Islet precursor cell (in vitro differentiated cells): ENCODE data around the gene KCNAB1.

Experiments
- DNase-seq: peaks from one replicate; pipeline ENCODE4 v3.0.0-alpha.2; 2018

Gene KCNAB1

DNA sequence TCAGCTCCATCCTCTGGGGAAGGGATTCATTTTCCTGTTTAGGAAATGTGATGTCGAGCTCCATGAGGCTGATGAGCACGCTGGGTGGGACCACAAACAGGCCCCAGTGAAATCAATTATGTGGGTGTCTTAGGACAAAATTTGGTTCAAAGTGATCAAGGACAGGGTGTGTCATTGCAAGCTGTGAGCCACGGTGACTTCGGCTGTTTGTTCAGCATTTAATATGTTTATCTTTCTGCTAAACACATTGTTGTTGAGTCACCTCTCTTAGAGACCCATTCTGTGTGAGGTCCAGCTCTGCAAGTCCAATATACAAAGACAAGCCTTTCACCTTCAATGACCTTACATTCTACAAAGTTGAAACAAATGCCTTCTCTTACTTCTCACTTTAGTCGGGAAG, 393.2 kb downstream of the KCNAB1 start:
- DNase-seq = no peak

DNA sequence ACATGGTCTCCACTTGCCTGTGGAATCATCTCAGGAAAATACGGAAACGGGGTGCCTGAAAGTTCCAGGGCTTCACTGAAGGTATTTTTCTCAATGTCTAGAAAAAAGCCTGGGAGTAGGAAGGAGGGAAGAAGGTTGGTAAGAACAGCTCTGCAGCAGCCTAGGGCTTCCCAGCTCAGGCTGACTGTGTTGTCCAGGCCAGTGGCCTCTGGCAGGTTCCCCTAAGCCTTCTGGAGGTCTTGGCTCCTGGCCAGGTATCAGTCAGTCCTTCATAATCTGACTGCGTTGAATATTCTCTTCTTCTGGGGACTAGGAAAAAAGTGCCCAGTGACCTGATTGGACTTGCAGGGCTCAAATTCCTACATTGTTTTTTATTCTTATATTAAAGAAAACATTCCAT, 395.9 kb downstream of the KCNAB1 start:
- DNase-seq = no peak

- DNase-seq = no peak
Measured at GRCh38 chr3:156516961-156517360, 396.6 kb downstream of the KCNAB1 start.

- DNase-seq = no peak
Measured at GRCh38 chr3:156518726-156519125, 398.3 kb downstream of the KCNAB1 start.

DNA sequence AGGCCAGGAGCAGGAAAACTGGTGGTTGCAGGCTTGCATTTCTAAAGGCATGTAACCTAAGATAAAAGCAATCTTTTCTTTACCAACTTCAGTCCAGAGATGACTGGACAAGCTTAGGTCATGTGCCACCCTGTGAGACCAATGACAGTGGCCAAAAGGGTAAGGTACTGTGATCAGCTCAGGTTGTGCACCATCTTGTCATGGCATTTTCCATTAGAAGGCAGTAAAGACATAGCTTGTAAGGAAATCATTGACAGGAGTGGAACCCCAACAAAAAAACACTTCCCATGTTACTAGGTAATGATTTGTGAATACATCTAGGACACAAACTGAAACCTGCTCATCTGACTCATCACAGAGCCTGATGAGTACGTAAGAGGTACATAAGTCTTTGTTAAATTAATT, 399.4 kb downstream of the KCNAB1 start:
- DNase-seq = no peak

DNA sequence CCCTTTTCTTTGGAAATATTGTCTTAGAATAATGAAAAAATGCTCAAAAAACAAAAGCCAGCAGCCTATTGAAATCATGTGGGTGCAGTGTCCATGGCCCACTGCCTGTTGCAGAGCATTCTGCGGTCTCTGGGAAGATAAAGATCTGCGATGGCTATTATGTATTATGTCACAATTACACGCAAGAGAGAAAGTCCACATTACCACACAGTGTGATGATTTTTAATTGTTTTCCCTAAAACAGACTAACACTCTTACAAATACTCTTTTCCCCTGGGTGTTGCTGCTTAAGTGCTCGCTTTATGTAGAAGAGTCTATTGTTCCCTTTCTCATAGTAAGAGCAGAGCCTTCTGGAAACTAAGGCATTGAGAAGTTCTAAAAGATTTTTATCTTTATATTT, 402.3 kb downstream of the KCNAB1 start:
- DNase-seq = no peak

DNA sequence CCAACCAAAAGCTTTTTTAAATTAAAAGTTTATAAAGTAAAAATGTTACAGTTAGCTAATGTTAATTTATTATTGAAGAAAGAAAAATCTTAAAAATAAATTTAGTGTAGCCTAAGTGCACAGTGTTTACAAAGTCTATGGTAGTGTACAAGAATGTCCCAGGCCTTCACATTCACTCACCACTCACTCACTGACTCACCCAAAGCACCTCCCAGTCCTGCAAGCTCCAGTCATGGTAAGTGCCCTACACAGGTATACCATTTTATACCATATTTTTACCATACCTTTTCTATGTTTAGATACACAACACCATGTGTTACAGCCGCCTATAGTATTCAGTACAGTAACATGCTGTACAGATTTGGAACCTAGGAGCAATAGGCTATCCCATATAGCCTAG, 405.4 kb downstream of the KCNAB1 start:
- no peak for DNase-seq

DNA sequence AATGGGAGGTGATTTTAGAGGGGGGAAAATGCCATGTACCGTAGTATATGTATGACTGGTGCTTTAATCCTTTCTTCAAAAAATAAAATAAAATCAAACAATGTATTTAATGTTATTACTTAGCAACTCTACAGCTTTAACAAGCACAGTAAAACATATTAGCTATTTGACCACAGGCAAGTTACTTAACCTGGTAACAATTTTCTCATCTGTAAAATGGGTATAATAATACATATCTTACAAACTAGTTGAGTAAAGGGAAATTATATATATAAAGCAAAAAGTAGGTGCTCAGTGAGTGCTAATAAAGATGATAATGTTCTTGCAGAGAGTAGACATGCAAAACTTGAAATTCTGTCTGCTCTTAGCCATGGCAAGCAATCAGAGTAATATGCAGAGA, 406.7 kb downstream of the KCNAB1 start:
- no peak for DNase-seq

GRCh38 chr3:156530980-156531379, 410.6 kb downstream of the KCNAB1 start:
- no peak for DNase-seq

- DNase-seq = no peak
Measured at GRCh38 chr3:156532730-156533129, 412.4 kb downstream of the KCNAB1 start.

GRCh38 chr3:156533205-156533604, 412.8 kb downstream of the KCNAB1 start:
- DNase-seq = peak; percentile 69

DNA sequence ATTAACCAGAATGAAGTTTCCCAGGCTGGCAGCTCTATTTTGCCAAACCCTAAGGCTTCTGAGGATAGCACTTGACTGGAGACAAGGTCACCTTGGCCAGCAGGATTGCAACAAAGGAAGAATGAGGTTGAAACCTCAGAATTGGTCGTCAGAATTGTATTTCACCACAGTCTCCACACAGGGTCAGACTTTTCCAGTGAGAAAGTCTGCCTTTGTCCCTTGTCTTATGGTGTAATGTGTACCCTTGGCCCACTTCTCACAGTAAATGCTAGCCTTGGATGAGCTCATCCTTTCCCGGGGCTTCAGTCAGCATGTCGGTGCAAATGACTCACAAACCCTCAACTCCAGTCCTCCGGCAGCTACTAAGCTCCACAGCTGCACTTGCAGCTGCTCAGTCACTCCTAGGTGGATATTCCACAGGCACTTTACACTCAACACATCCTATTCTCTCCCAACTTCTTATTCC, 414.8 kb downstream of the KCNAB1 start:
- peak; percentile 97 for DNase-seq

- DNase-seq = no peak
Measured at GRCh38 chr3:156535798-156536197, 415.4 kb downstream of the KCNAB1 start.

DNA sequence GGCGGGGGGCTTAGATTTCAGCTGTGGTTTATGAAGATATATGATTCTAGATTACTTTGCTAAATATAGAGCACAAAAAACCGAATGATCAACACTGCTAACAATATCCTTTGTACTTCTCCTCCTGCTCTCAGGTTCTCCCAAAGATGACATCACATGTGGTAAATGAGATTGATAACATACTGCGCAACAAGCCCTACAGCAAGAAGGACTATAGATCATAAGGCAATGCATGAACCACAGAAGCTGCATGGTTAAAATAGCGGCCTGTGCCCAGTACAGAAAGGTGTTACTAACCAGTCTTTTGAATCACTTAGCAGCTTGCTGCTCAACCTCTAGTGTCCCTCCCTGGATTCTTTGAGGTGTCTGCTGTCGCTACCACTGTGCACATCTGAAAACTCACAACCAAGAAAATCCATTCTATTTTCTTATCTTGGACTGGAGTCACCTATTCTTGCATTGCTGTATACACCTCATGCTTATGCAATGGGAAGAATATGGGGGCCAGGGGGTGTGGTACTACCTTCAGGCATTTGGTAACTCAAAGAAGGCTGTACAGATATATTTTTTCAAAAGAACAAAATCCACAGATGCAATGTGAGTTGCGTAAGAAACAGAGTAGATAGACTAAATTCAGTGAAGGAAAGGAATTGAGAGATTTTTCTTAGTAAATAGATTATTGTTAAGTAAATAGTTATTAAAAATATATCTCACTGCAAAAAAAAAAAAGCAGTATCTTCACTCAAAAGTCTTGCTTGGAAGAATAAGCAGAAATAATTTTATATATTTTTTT, 416.3 kb downstream of the KCNAB1 start:
- DNase-seq = no peak

DNA sequence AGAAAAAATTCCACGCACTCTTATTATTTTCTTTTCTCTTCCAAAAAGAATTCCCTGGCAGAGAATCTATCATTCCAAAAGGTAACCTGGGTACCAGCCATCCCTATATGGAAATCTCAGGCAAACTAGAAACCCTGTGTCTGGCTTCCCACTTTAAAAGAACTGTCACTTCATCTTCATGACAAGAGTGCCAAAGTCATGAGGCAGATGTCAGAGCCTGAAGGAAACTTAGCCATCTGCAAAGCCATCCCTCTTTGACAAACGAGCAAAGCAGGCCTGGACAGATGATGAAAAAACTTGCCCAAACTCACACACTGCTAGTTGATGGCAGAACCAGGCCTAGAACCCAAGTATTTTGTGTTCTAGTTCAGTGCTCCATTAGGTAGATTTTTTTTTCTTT, 418.7 kb downstream of the KCNAB1 start:
- DNase-seq = no peak

DNA sequence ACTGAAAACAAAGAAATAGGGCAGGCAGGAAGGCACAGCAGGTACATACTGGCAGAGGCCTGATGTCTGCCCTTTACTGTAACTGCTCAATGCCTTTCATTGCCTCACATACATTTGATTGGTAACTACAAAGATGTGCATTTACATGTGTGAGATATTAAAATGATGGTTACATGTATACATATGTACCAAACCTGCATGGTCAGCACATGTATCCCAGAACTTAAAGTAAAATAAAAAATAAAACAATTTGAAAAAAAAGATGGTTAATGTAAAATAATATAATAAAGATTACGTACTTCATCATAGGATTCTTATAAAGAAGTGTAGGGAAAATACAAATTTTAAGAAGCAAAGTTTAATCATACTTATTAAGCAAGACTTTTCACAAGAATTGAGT, 419.4 kb downstream of the KCNAB1 start:
- DNase-seq = no peak

DNA sequence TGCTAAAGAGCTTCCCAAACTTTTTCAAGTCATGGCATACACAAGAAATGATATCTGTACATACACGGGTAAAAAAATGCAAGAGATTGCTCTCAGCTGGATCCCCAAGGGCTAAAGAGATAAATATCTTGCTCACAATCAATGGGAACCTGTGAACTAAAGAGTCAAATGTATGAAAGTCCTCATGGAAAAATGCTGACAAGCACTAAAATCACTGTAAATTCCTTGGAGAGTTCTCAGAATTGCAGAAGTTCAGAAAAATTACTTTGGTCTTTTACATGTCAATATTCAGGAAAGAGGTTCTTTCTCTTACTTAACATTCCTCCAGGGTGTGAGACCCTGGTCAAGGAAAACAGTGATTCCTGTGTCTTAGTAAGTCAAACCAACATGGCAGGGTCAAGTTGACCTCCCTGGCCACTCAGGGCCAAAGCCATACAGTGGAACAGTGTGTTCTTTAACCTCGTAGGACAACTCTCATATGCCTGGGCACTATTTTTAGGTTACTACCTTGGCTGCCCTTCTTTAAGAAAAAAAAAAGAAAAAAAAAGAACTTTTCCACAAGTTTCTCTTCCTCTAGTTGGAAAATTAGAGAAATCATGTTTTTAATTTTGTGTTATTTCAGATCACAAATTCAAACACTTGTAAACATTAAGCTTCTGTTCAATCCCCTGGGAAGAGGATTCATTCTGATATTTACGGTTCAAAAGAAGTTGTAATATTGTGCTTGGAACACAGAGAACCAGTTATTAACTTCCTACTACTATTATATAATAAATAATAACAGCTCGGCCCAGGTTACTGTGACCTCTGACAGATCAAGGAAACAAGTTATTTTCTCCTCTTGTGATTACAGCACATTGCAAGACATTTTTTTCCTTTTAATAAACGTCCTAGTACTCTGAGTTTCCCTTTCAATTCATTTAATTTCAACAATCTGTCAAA, 422.0 kb downstream of the KCNAB1 start:
- no peak for DNase-seq

DNA sequence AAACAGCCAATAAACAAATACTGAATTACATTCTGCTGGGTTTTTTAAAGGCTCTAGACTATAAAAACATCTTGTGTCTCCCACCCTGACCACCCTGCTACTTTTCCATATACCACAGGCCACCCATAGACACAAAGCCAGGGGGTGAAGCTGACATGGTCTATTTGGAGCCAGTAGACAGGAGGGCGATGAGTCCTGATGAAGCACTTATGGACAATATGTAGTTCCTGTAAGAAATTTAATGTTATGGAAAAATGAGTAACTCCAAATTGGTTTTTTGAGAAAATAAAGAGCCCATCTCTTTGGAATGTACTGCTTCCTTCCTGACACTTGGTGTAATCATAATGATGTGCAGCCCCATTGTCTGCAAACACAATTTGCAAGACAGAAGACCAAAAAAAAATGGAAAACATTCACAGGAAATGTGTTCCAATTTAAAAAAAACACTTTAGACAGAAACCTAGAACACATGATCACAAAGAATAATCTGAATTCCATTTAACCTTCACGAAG, 422.7 kb downstream of the KCNAB1 start:
- no peak for DNase-seq

GRCh38 chr3:156547637-156548036, 427.3 kb downstream of the KCNAB1 start:
- no peak for DNase-seq

GRCh38 chr3:156548041-156548687, 427.8 kb downstream of the KCNAB1 start:
- DNase-seq = no peak

DNA sequence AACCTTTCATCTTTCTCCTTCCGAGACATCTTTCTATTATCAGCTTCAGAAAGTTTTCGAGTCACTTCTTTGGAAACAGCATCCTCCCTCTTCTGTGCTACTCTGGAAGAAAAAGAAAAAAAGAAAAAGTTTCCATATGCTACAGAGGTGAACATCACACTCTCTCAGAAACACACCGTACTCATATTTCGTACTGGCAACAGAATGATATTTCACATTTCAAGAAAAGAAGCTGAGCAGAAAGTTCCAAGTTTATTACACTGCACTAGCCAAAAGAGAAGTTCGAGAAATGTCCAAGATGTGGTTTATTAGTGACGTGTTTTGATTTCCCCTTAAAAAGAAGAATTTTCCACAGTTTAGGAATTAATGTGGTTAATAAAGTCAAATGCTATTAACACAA, 428.5 kb downstream of the KCNAB1 start:
- no peak for DNase-seq

- no peak for DNase-seq
Measured at GRCh38 chr3:156551261-156551660, 430.9 kb downstream of the KCNAB1 start.

DNA sequence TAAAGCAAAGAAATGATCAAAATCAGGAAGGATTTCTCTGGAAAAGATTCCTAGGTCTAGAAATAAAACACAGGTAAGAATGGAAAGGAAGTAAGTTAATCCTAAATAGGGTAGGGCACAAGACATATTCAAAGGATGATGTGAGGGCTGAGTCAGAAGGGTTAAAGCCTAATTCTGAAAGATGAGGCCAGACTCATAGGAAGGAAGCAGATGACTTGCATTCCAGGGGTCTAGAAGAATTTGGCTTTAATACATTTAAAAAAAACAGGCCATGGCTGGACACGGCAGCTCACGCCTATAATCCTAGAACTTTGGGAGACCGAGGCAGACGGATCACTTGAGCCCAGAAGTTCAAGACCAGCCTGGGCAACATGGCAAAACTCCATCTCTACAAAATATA, 431.4 kb downstream of the KCNAB1 start:
- no peak for DNase-seq
